Neuron (in vitro differentiated cells): ENCODE data around the gene TCN2.
"Not testable (repeated sequence)": the region's sequence is repeated elsewhere in the genome, so short reads cannot be mapped to it uniquely, and the experiment has no call there.

Source experiments
- H2AFZ ChIP-seq: one replicate; pipeline ENCODE4 v1.6.1; 2013; ENCODE audit warnings: low read depth, mild to moderate bottlenecking, inconsistent platforms, low read length, moderate library complexity
- H3K27me3 ChIP-seq: one replicate; pipeline ENCODE4 v1.6.1; 2013; ENCODE audit warnings: low read length; ENCODE audit not compliant: insufficient read depth
- H3K36me3 ChIP-seq: one replicate; pipeline ENCODE4 v1.6.1; 2013; ENCODE audit warnings: low read length; ENCODE audit not compliant: insufficient read depth
- H3K4me1 ChIP-seq: one replicate; pipeline ENCODE4 v1.6.1; 2013; ENCODE audit warnings: low read length; ENCODE audit not compliant: insufficient read depth
- H3K4me3 ChIP-seq: 2 replicates; pipeline ENCODE4 v1.5.1; 2013; ENCODE audit warnings: mild to moderate bottlenecking, low read length, moderate library complexity
- H3K9me3 ChIP-seq: one replicate; pipeline ENCODE4 v1.6.1; 2013; ENCODE audit warnings: low read length

Gene TCN2

DNA sequence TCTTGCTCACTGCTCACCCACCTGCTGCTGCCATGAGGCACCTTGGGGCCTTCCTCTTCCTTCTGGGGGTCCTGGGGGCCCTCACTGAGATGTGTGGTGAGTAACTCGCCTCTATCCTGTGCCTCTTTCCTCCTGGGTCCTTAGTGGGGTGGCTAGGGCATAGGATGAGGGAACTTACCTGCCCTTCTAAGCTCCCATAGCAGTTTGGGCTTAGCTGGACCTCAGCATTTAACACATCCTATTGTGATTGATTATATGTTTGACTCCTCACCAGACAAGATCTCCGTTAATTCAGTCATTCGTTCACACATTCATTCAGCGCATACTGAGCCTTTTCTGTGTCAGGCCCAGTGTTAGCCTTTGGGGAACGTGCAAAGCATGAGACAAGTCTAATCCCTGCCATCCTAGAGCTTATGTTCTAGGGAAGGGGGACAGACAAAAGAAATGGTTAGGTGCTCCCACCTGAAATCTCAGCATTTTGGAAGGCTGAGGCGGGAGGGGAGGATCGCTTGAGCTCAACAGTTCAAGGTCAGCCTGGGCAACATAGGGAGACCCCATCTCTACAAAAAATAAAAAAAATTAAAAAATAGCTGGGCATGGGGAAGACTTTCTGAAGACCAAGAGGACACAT, 441 bp downstream of the TCN2 start:
- Histone ChIP-seq H3K9me3 (no peaks in the 10 kb centered on the region), H2AFZ (peak overlapping the region; percentile 23), H3K4me1 (peaks cover 33% of the 10 kb centered on the region), H3K4me3 (peak overlapping the region; percentile 68), H3K36me3 (peaks cover 15% of the 10 kb centered on the region), H3K27me3 (no peaks in the 10 kb centered on the region)

DNA sequence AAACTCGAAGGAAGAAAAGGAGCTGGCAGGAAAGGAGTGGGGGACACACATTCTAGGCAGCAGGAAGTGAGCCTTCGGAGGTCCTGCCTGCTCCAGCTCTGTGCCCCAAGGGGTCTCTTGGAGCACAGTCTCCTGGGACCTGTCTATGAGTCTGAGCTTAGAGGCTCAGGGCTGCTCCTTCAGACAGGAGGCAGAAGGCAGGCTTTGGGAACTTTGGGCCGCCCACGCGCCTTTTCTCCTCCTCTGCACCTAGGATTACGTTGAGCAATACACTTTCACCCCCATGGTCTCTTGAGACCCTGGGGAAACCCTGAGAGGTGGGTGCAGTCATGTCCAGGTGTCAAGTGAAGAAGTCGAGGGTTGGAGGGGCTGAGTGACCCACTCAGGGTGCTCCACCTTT, 965 bp downstream of the TCN2 start:
- Histone ChIP-seq H3K4me3 (peak overlapping the region; percentile 68), H3K36me3 (peaks cover 20% of the 10 kb centered on the region), H2AFZ (no peak overlapping the region), H3K27me3 (no peaks in the 10 kb centered on the region), H3K9me3 (no peaks in the 10 kb centered on the region), H3K4me1 (peaks cover 33% of the 10 kb centered on the region)

DNA sequence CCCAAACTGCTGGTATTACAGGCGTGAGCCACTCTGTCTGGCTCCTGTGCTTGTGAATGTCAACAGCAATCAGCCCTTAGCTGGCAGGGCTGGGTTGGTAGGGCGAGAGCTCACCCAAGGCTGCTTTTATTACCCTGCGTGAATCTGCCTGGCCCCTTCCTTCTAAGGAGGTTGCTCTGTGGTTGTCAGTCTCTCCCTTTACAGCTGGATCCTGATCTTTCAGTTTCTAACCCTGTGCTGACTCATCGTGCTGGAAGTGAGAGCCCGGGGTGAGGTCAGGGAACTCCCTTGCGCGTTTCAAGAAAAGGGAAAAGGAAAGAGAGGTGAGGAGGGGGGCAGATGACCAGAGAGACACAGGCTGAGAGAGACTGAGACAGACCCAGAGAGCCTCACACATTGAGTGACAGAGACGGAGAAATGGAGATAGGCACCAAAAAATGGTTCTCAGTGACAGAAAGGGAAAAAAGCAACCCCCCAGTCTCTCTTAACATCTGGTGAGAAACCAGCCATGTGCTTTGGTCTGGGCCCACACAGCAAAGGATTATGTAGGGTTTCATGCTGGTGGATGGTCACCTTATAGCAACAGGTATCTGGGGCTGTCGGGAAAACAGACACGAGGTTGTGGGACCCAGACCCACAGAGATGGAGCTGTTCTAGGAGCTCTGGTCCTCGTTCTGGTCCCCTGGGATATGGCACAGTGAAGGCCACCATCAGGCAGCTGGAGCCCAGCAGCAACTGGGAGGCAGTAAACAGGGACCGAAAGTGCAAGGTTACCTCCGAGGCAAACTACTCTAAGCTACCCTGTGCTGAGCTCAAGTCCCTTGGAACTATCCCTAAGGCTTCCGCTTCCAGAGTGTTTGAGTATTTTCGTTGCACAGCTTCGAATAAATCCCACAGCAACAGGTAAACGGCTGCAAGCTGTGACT, 2.5 kb downstream of the TCN2 start:
- Histone ChIP-seq H3K4me3 (no peak overlapping the region), H3K4me1 (peaks cover 33% of the 10 kb centered on the region), H3K9me3 (no peaks in the 10 kb centered on the region), H3K36me3 (peaks cover 33% of the 10 kb centered on the region), H2AFZ (no peak overlapping the region), H3K27me3 (no peaks in the 10 kb centered on the region)

DNA sequence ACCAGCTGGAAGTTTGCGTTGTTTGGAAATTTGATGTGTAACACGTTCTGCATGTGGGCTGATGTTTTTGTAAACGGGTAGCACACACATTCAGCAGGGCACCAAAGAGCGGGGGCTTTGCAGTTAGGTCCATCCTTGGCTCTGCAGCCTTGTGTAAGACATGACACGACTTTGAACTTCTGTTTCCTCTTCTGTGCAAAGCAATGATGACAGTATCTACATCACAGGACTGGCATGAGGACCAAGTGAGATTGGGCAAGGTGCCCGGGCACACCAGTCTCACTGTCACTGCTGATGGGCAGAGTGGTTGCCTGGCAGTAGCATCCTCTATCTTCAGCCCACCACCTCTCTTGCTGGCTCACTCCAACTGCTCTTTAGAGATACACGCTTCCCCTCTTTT, 3.3 kb downstream of the TCN2 start:
- Histone ChIP-seq H3K27me3 (no peaks in the 10 kb centered on the region), H2AFZ (no peak overlapping the region), H3K4me3 (no peak overlapping the region), H3K4me1 (peaks cover 33% of the 10 kb centered on the region), H3K9me3 (no peaks in the 10 kb centered on the region), H3K36me3 (peaks cover 36% of the 10 kb centered on the region)

DNA sequence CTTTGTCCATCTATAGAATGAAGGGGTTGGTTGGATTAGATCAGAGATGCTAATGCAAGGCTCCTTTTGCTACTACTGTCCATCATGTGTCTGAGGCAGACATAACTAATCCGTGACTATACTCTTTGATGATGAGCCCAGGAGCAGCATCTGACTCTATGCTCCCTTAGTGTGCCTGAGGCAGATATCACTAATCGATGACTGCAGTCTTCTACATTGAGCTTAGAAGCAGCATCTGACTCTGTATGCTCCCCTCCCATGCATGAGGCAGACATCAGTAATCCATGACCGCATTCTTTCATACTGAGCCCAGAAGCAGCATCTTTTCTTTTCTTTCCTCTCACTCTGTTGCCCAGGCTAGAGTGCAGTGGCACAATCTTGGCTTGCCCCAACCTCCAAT, 4.2 kb downstream of the TCN2 start:
- no peaks in the 10 kb centered on the region for H3K9me3 ChIP-seq
- H3K27me3 ChIP-seq = no peaks in the 10 kb centered on the region
- H3K4me3 ChIP-seq = no peak overlapping the region
- H3K36me3 ChIP-seq = peaks cover 43% of the 10 kb centered on the region
- H2AFZ ChIP-seq = no peak overlapping the region
- peaks cover 29% of the 10 kb centered on the region for H3K4me1 ChIP-seq

DNA sequence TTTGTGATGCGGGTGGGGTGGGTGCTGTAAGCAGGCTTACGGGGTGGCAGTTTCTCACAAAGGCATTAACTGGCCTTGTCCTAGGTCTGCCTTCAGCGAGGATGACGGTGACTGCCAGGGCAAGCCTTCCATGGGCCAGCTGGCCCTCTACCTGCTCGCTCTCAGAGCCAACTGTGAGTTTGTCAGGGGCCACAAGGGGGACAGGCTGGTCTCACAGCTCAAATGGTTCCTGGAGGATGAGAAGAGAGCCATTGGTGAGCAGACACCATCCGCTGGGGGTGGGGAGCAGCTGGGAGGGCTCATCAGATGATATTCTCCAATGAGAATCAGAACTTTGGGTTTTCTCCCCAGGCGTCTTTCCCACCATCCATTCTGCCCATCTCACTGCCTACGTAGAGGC, 5.8 kb downstream of the TCN2 start:
- no peaks in the 10 kb centered on the region for H3K27me3 ChIP-seq
- H3K9me3 ChIP-seq = no peaks in the 10 kb centered on the region
- H3K36me3 ChIP-seq = peaks cover 55% of the 10 kb centered on the region
- no peak overlapping the region for H2AFZ ChIP-seq
- H3K4me1 ChIP-seq = peaks cover 19% of the 10 kb centered on the region
- no peak overlapping the region for H3K4me3 ChIP-seq

DNA sequence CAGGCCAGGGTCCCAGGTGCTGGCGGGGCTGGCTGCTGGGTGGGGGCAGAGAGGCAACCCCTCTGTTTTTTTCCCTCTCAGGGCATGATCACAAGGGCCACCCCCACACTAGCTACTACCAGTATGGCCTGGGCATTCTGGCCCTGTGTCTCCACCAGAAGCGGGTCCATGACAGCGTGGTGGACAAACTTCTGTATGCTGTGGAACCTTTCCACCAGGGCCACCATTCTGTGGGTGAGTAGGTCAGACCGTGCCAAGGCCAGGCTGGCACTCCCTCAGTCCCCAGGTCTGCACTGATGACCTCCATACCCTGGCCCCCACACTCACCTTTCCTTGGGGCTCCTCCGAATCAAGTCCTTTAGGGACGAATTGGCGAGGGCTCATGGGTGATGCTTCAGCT, 7.3 kb downstream of the TCN2 start:
- peaks cover 66% of the 10 kb centered on the region for H3K36me3 ChIP-seq
- no peak overlapping the region for H2AFZ ChIP-seq
- H3K4me1 ChIP-seq = peaks cover 5% of the 10 kb centered on the region
- H3K9me3 ChIP-seq = no peaks in the 10 kb centered on the region
- no peaks in the 10 kb centered on the region for H3K27me3 ChIP-seq
- no peak overlapping the region for H3K4me3 ChIP-seq

DNA sequence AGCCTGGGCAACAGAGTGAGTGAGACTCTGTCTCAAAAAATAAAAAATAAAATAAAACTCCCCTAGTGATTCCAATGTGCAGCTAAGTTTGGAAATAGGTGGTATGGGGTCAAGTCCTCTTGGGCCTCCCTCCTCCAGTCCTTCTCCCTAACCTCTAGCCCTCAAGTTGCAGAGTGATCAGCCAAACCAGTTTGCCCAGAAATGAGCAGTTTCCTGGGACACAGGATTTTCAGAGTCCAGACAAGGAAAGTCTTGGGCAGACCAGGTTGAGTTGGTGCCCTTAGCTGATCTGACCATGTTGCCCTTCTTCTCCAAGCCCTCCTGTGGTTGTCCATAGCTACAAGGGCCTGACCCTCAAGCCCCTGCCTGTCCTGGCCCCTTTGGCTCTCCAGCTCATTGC, 7.9 kb downstream of the TCN2 start:
- peaks cover 71% of the 10 kb centered on the region for H3K36me3 ChIP-seq
- H3K4me3 ChIP-seq = no peak overlapping the region
- H3K27me3 ChIP-seq = no peaks in the 10 kb centered on the region
- H3K9me3 ChIP-seq = no peaks in the 10 kb centered on the region
- no peak overlapping the region for H2AFZ ChIP-seq
- H3K4me1 ChIP-seq = no peaks in the 10 kb centered on the region

DNA sequence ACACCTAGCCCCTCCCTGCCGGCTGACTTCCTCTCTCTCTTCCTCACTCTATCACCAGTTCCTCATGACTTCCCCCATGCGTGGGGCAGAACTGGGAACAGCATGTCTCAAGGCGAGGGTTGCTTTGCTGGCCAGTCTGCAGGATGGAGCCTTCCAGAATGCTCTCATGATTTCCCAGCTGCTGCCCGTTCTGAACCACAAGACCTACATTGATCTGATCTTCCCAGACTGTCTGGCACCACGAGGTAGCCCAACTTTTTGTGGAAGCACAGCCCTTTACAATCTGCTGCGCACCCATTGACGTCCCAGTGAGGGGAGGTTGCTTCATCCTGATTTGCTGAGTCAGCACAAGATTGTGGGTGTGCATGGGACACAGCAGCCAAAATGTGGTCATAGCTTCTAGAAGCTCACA, 8.6 kb downstream of the TCN2 start:
- no peak overlapping the region for H3K4me3 ChIP-seq
- H3K4me1 ChIP-seq = no peaks in the 10 kb centered on the region
- no peak overlapping the region for H2AFZ ChIP-seq
- H3K36me3 ChIP-seq = peaks cover 75% of the 10 kb centered on the region
- no peaks in the 10 kb centered on the region for H3K27me3 ChIP-seq
- no peaks in the 10 kb centered on the region for H3K9me3 ChIP-seq

DNA sequence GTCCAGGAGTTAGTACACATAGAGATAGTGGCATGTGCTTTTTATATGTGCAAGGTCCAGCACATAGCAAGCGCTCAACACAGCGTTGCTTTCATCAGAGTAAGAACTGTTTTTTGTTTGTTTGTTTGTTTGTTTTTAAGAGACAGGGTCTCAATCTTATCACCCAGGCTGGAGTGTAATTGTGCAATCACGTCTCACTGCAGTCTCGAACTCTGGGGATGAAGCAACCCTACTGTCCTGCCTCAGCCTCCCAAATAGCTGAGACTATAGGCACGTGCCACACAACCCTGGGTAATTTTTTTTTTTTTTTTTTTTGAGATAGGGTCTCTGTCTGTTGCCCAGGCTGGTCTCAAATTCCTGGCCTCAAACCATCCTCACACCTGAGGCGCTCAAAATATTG, 10.8 kb downstream of the TCN2 start:
- H3K36me3 ChIP-seq = peaks cover 76% of the 10 kb centered on the region
- H2AFZ ChIP-seq = no peak overlapping the region

DNA sequence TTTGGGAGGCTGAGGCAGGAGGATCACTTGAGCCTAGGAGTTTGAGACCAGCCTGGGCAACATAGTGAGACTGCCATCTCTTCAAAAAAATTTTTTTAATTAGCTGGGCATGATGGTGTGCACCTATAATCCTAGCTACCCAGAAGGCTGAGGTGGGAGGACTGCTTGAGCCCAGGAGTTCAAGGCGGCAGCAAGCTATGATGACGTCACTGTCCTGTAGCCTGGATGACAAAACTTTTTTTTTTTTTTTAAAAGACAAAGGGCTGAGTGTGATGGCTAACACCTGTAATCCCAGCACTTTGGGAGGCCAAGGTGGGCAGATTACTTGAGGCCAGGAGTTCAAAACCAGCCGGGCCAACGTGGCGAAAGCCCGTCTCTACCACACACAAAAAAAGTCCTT, 12.9 kb downstream of the TCN2 start:
- H2AFZ ChIP-seq, H3K9me3 ChIP-seq, H3K4me3 ChIP-seq, H3K27me3 ChIP-seq, H3K4me1 ChIP-seq: not testable (repeated sequence)
- H3K36me3 ChIP-seq = peaks cover 66% of the 10 kb centered on the region

More for the DNA sequence above, 10.8 kb downstream of the TCN2 start:
- Histone ChIP-seq H3K4me3 (no peak overlapping the region), H3K27me3 (no peaks in the 10 kb centered on the region), H3K9me3 (no peaks in the 10 kb centered on the region), H3K4me1 (no peaks in the 10 kb centered on the region)

DNA sequence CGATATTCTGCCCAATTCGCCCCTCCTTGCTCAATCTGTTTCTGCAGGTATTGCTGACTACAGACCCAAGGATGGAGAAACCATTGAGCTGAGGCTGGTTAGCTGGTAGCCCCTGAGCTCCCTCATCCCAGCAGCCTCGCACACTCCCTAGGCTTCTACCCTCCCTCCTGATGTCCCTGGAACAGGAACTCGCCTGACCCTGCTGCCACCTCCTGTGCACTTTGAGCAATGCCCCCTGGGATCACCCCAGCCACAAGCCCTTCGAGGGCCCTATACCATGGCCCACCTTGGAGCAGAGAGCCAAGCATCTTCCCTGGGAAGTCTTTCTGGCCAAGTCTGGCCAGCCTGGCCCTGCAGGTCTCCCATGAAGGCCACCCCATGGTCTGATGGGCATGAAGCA, 19.4 kb downstream of the TCN2 start:
- Histone ChIP-seq H3K9me3 (no peaks in the 10 kb centered on the region), H3K4me3 (no peak overlapping the region), H3K4me1 (no peaks in the 10 kb centered on the region), H2AFZ (no peak overlapping the region), H3K27me3 (no peaks in the 10 kb centered on the region), H3K36me3 (peaks cover 21% of the 10 kb centered on the region)

DNA sequence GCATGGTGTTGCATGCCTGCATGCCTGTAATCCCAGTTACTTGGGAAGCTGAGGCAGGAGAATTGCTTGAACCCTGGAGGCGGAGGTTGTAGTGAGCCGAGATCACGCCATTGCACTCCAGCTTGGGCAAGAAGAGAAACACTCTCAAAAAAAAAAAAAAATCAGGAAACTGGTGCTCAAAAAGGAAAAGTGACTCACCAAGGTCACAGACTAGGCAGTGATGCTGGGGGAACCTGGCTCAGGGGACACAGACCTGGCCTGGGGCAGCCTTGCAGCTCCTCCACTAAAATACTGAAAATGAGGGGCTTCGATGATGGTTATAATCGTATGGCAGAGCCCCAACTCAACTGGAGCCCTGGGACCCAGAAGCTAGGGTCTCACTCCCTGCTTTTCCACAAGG, 20.5 kb downstream of the TCN2 start:
- Histone ChIP-seq H3K9me3 (no peaks in the 10 kb centered on the region), H3K4me3 (no peak overlapping the region), H3K27me3 (no peaks in the 10 kb centered on the region), H3K36me3 (peaks cover 14% of the 10 kb centered on the region), H3K4me1 (no peaks in the 10 kb centered on the region), H2AFZ (no peak overlapping the region)
